Umbilical cord (tissue), 2 donors: ENCODE data around the gene SLTM. TPM values are rescaled to one million over a fixed set of nuclear protein-coding genes. Genes with fewer than 3 reads are reported as not detected.
"Not testable (repeated sequence)": the region's sequence is repeated elsewhere in the genome, so short reads cannot be mapped to it uniquely, and the experiment has no call there.

Experiments used
- DNase-seq: peaks from one replicate; pipeline ENCODE4 v3.0.0-alpha.2; 2015; ENCODE audit warnings: low spot score
- total RNA-seq: library from RNA; depleted of rRNA; stranded (reverse); fragments of >200 nt; gene quantifications from one replicate; pipeline ENCODE4 v1.2.3, GENCODE V29; 2014; ENCODE audit warnings: low replicate concordance; ENCODE audit not compliant: insufficient read depth

Gene SLTM
- total RNA-seq, result 66.7 TPM

- peak; percentile 96 for DNase-seq
Measured at GRCh38 chr15:58933281-58934113, at the start of gene SLTM. SLTM (minus strand) TSS chr15:58933679; CDS start chr15:58933565, 114 bp downstream.

- DNase-seq, result no peak
Measured at GRCh38 chr15:58983261-58983660, 49.8 kb upstream of the SLTM start.

- DNase-seq, result no peak
Measured at GRCh38 chr15:58981808-58982475, 48.5 kb upstream of the SLTM start.

- DNase-seq, result peak; percentile 60
Measured at GRCh38 chr15:58980351-58980939, 47.0 kb upstream of the SLTM start.

GRCh38 chr15:58977887-58978286 lies 44.4 kb upstream of the SLTM start:
- no peak for DNase-seq

- no peak for DNase-seq
Measured at GRCh38 chr15:58967479-58967878, 34.0 kb upstream of the SLTM start.

- DNase-seq, result no peak
Measured at GRCh38 chr15:58966698-58967097, 33.2 kb upstream of the SLTM start.

GRCh38 chr15:58962662-58963565 lies 29.4 kb upstream of the SLTM start:
- no peak for DNase-seq

GRCh38 chr15:58962136-58962535 lies 28.7 kb upstream of the SLTM start:
- no peak for DNase-seq

GRCh38 chr15:58958811-58959210 lies 25.3 kb upstream of the SLTM start:
- no peak for DNase-seq

GRCh38 chr15:58957101-58957973 lies 23.9 kb upstream of the SLTM start:
- DNase-seq, result peak; percentile 44

- DNase-seq, result no peak
Measured at GRCh38 chr15:58952751-58953150, 19.3 kb upstream of the SLTM start.

GRCh38 chr15:58951388-58952007 lies 18.0 kb upstream of the SLTM start:
- peak; percentile 81 for DNase-seq

- DNase-seq, result no peak
Measured at GRCh38 chr15:58947179-58947578, 13.7 kb upstream of the SLTM start.

GRCh38 chr15:58934974-58935373 lies 1.5 kb upstream of the SLTM start:
- DNase-seq, result not testable (repeated sequence)

GRCh38 chr15:58934521-58934920 lies 1.0 kb upstream of the SLTM start:
- peak; percentile 93 for DNase-seq

GRCh38 chr15:58934114-58934447 lies 602 bp upstream of the SLTM start:
- no peak for DNase-seq

GRCh38 chr15:58932710-58933280 lies 684 bp downstream of the SLTM start:
- peak; percentile 56 for DNase-seq

GRCh38 chr15:58931987-58932588 lies 1.4 kb downstream of the SLTM start:
- DNase-seq, result peak; percentile 59
